NCI-H345 (cell line): Measurements from ENCODE around the gene TMEM132E.

Source experiments
- DNase-seq: peaks from one replicate; lab custom pipeline; 2025; lab: John Stamatoyannopoulos, UW

Gene TMEM132E

DNA sequence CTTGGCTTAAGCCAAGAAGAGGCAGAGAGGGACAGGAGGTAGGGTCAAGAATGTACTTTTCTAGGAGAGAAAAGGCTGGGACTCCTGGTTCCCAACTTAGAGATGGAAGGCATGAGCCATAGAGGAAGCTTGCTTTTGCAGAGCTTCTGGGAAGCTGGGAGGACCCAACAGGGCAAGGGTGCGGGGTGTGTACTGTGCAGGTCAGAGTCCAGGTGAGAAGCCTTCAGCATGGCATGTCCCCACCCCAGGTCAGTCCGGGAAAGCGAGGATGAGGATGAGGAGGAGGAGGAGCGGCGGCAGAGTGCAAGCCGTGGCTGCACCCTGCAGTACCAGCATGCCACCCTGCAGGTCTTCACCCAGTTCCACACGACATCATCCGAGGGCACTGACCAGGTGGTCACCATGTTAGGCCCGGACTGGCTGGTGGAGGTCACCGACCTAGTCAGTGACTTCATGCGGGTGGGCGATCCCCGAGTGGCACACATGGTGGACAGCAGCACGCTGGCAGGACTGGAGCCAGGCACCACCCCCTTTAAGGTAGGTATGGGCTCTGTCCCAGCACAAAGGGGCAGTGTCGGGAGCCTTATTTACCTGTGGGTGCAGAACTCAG lies 55.3 kb downstream of the TMEM132E start:
- no peak for DNase-seq

DNA sequence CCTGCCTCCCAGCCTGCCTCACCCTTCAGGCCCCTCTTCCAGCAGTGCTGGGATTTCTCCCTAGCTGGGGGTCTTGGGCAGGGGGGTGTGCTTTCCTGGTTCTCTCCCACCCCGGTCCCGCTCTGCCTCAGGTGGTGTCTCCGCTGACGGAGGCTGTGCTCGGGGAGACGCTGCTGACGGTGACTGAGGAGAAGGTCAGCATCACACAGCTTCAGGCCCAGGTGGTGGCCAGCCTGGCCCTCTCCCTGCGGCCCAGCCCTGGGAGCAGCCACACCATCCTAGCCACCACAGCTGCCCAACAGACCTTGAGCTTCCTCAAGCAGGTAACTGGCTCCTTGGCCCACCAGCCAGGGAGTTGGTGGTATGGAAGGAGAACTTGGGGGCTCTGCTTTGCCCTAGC lies 56.5 kb downstream of the TMEM132E start:
- DNase-seq: no peak

DNA sequence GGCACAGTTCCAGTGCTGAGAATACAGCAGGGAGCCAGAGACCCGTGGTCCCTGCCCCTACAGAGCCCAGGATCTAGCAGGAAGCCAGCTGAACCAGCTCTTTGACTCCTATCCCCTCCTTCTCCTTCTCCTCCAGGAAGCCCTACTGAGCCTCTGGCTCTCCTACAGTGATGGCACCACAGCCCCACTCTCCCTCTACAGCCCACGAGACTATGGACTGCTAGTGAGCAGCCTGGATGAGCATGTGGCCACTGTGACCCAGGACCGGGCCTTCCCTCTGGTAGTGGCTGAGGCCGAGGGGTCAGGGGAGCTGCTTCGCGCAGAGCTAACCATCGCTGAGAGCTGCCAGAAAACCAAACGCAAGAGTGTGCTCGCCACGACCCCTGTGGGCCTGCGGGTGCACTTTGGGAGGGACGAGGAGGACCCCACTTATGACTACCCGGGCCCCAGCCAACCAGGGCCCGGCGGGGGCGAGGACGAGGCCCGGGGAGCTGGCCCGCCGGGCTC lies 57.7 kb downstream of the TMEM132E start:
- DNase-seq: no peak

DNA sequence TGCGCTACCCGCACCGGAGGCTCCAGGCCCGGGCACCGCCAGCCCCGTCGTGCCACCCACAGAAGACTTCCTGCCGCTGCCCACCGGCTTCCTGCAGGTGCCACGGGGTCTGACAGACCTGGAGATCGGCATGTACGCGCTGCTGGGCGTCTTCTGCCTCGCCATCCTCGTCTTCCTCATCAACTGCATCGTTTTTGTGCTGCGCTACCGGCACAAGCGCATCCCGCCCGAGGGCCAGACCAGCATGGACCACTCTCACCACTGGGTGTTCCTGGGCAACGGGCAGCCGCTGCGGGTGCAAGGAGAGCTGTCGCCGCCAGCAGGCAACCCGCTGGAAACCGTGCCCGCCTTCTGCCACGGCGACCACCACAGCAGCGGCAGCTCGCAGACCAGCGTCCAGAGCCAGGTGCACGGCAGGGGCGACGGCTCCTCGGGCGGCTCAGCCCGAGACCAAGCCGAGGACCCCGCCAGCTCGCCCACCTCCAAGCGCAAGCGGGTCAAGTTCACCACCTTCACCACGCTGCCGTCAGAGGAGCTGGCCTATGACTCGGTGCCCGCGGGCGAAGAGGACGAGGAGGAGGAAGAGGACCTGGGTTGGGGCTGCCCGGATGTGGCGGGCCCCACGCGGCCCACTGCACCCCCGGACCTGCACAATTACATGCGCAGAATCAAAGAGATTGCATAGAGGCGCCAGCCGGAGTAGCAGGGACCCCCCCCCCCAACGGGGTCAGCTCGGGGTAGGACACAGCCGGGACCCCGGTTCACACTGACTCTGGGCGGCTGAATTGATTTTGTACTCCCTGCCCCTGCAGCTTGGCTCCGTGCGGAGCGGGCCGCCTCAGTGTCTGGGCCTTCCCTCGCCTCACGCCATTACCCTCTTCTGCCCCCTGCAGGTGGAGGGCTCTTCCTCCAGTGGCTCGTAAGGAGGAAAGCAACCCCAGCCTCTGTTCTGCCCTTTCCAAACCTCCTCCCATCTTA lies 58.5 kb downstream of the TMEM132E start:
- DNase-seq: peak; percentile 52

DNA sequence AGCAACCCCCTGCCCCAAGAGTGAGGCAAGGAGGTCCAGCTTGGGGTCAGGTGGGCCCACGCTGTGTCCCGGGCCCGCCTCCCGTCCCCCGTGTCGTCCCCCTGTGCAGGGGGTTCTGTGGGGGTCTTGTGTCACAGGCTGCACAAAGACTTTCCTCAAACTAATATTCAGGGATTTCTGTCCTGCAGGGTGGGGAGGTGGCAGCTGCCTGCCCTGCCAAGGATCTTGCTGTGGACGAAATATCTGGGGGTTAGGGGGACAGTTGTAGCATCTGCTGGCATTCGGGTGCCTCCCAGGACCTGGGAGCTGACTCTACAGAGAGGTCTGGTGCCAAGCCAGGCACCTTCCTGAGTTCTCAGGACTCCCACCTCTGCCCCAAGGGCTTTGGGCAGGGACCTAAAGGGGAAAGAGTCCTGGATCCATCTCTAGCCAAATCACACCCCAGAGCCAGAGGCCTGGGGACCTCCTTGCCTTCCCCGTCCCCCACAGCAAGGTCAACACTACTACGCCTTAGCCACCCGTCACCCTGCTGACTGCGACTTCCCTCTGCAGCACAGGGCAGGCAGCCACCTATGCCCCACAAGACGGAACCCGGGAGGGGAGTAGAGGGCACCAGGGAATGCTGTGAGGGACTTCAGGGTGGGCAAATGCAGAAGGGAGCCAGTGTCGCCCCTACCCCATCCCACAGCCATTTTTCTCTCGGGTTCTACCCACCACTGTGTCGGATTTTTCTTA lies 59.3 kb downstream of the TMEM132E start:
- no peak for DNase-seq

DNA sequence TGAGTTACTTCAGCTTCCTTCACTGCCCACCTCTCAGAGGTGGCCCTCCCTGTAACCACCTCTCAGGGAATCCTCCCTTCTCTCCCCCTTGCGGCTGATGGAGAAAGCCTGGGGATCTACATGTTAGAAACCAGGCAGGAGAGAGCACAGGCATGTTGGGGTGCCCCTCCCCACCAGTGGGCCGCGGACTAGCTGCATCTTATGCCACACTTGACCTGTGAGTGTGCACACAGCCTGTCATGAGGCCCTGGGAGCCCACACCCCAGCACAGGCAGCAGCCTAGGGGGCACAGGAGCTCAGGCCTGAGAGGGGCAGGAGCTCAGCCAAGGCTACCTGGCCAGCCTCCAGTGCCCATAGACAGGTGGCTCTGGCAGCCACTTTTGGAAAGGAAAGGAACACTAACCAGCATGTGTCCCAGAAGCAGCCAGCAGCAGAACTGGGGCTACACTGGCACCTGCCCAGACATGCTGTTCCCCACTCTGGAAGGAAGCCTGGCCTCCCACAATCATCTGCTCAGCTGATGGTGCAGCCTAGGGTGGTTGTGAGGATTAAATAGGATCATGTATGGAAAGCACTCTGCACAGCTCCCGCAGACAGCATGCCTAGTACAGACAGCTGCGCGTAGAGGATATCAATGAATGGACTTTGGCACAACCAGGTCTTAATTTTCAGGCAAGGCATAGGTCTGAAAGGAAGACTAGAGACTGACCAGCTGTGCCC lies 60.5 kb downstream of the TMEM132E start:
- DNase-seq: peak; percentile 81

DNA sequence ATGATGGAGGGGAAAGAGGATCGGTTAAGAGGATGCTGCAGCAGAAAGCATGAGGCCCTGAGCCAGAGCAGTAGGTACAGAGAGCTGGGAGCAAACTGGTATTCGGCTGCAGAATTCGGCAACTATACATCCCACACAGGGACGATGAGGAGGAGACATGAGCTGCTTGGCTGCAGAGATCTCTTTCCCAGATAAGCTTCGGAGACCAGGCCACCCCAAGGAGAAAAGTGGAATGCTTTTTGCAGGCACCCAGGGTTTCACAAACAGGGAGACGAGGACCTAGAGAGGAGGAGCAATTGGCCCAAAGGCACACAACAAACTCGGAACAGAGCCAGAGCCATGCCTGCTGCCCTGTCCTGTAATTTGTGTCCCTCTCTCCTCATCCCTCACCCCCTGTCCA lies 62.0 kb downstream of the TMEM132E start:
- no peak for DNase-seq

DNA sequence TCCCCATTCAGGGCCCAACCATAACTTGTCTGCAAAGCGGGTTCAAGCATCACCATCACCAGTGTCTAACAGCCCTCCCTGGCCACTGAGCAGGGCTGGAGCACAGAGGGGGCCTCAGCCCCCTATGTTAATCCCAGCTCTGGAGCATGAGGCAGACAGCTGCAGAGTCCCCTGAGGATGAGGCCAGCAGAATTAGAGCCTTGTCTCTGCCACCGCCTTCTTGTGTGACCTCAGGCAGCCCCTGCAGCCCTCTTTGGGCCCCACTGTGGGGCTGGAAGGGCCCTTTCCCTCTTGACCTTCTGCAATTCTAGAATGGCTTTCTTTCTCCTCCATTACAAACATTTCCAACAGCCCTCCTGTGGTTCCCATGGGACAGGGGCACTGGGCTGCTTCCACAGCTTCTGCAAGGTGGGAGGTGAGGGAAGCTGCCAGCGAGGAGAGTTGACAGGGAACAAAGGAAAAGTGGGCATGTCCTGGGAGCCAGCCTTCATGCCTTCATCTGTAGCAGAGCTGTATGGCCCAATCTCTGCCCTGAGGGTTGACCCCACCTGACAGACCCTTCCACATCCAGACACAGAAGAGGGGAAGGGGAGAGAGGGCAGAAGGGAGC lies 65.7 kb downstream of the TMEM132E start:
- peak; percentile 19 for DNase-seq

DNA sequence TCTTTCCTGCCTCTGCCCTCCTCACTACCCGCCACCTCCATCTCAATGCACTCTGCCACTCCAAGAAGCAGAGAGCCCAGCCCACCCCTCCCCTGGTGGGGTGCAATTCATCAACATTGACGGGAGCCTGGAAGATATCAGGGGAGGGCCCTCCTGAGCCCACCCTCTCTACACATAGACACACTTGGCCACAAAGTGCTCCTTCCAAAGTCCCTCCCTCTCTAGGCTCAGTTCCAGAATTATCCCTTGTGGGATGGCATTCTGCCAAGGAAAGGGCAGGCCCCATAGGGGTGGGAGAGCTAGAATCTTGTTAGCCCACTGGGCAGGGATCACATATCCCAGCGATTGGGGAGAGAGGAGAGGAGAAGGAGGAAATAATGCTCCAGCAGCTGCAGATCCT lies 66.2 kb downstream of the TMEM132E start:
- DNase-seq: peak; percentile 95

DNA sequence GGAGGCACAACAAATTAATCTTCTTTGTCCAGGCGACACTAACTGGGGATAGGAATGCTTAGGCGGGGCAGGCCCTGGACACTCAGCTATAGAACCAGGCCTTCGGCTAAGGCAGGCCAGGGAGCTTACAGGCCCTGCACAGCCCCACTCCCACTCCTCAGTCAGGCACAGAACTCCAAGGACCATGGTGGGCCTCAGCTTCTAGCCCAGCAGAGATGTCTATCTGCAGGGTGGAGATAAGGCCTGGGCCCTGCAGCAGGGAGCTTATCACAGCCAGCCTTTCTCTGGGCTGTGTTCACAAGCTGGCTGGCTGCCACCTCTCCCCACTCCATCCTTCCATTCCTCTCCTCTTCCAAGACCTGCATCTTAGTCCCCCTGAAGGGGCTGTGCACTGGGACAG lies 68.1 kb downstream of the TMEM132E start:
- no peak for DNase-seq

DNA sequence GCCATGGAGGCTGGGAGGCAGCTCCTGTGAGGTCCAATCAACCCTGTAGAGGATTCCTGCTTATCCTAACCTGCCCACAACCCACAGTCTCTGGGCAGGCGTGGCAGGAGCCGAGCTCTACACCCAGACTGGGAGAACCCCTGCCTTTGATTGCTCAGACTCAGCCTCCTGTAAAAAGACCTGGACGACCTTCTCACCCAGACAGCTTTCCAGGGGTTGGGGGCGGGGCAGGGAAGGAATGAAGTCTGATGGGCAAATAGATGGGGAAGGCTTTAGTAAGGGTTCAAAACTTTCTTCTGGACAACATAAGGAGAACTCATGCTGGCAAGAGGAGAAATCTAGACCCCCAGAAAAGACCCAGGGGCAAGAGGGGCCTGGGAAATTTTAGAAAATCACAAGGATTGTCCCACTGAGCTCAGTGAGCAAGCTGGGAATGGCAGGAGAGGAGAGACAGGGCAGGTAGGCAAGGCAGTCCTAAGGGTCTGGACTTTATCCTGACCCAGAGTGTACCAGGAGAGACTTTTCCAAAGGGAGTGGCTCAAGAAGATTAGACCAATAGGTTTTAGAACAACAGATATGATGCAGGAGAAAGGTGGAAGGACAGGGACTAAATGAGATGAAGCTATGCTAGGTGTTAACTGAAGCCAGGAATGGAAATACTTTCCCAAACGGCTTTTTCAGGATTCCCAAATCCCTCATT lies 70.8 kb downstream of the TMEM132E start:
- DNase-seq: no peak

DNA sequence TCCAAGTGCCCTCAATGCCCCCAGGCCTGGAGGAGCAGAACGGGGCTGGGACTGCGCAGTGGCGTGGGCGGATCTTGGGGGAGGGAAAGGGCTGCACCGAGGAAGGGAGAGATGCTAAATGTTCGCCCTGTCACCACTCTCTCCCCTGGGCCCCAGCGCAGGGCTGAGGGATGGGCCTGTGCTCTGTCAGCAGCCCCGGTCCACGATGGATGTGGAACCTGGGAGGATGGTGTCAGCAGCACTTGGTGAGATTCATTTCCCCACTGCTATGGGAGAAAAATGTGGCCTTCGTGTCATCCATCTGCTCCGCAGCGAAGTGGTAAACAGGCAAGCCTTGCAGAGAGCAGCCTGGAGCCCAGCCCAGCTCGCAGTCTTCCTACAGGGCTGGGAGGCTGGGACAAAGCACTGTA lies 72.0 kb downstream of the TMEM132E start:
- no peak for DNase-seq

DNA sequence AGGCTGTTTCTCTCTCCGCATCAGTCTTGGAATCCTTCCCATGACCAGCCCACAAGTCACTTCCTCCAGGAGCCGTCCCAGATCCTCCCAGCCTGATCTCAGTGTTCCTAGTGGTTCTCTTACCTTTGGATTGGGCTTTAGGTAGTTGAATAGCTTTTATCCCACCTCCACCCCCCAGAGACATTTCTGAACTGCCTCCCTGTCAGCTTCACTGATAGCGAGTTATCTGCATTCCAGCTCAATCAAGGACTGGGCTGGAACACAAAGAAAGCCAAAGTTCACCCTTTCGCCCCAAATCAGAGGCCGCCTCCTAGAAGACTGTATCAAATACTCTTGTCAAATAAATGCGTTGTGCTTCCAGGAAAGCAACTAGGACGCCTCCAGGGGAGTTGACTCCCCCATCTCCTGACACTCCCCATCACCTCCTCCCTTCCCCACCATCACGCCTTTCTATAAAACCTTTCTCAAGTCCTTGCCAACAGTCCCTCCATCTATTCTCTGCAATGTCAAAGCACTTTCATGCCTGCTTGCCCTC lies 72.7 kb downstream of the TMEM132E start:
- no peak for DNase-seq

DNA sequence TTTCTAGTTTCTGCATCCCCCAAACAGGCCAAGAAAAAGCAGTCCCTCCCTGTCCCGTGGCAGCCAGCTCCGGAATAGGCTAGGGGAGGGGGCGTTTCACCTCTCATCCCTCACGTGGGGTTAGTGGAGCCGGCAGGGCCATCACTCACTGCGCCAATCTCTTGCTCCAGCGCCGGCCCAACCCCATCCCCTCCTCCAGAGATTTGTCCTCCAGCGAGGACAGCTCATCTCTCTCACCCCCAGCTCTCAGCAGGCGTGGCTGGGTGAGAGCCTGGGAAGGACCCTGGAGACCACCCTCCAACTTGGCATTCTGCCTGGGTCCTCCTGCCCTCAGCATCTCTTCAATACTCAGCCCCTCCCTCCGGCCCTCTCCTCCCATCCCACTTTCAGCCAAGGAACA lies 74.1 kb downstream of the TMEM132E start:
- no peak for DNase-seq

DNA sequence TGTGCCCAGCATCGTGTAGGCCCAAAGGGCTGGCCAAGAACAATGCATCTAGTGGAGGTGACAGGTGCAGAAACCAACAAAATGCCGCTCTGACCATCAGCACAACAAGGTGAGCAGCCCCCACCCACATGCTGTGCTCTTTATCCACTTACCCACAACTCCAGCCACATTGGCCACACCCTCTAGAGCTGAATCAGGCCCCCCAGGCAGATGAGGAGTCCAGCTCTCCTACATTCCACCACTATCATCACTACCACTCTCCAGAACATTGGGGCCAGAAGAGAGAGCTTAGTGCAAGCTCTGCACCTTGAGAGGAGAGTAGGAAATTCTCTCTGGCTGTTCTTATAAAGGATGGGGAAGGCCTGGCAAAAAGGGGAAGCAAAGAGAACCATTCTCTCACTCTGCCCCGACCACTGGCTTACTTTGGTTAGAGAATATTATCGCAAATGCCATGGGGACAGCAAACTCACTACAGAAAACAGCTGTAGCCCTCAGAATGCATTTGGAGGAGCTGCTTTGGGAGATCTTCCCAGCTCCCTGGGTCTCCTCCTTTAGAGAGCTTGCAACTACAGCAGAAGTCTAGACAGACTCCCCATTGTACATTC lies 75.0 kb downstream of the TMEM132E start:
- DNase-seq: no peak

DNA sequence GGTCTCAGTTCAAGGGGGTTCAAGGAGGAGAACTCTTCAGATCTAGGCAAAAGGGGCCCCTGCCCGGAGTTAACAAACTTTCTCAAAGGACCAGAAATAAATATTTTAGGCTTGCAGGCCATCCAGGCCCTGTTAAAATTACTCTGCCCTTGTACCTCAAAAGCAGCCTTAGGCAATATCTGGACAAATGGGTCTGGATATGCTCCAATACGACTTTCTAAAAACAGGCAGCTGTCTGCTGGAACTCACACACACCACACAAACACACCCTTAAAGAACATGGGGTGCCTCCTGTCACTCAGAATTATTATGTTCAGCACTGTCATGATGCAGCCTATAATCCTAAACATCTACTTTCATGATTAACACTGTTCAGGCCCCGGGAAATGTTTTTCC lies 75.5 kb downstream of the TMEM132E start:
- no peak for DNase-seq

DNA sequence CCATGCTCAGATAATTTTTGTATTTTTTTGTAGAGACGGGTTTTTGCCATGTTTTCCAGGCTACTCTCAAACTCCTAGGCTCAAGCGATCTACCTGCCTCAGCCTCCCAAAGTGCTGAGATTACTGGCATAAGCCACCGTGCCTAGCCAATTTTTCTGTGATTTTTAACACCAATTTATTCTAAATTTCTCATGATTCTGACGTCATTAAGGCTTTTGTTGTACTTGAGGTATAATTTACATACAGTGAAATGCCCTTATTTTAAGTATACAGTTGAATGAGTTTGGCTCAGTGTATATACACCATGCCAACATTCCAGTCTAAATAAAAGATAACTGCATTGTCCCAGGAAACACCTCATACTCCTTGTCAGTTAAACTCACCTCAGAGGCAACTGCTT lies 77.4 kb downstream of the TMEM132E start:
- no peak for DNase-seq

DNA sequence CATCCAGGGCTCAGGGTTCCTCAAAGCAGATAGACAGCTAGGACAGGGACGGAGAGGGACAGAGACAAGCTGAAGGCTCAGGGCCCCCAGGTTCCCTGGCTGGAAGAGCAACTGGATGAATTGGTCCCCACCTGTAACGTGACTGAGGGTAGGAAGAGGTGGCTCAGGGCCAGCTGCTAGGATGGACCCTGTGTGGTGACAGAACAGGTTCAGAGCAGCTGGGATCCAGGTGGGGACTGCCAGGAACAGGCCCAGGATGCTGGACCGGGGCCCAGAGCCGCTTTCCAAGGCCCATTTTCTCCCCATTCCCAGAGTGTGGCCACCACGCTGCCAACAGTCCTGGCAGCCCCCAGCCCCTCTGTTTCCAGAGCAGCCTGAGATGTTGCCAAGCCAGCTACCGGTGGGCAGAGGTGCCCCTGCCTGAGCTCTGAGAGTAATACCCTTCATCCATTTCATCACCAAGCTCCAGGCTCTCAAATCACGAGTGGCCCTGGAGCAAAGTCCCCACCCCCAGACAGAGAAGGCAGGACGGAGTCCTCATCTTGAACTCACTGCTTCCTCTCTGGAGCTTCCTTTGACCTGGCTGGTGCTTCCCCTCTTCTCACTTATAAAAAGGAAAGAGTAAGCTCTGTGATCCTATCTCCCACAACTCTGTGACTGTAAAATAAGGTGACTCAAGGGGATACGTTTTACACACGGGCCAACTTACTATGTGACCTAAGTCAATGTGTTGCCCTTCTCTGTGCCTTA lies 79.6 kb downstream of the TMEM132E start:
- no peak for DNase-seq

DNA sequence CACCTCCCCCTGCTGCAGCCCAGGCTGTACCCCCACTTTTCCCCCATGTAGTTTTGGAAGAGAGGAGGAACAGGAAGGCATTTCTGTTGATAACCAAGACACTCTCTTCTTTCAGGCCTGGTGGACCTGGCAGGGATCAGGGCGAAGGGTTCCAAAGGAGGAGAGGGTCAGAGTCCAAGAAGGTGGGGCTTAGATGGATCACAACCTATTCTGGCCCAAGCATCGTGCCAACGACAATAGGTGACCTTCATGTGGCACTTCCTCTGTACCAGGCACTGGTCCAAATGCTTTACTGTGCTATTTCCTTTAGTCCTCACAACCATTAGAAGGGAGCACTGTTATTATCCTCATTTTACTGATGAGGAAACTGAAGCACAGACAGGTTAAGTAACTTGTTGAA lies 84.3 kb downstream of the TMEM132E start:
- no peak for DNase-seq
